ENCODE data around the gene ANKS6. TPM values are rescaled to one million over a fixed set of nuclear protein-coding genes. Genes with fewer than 3 reads are reported as not detected.

ANKS6 gene
- total and polyA plus RNA-seq, 2 of the 4 experiments (the other 2 are of a cell fraction): 9.0 to 23.6 TPM

DNA sequence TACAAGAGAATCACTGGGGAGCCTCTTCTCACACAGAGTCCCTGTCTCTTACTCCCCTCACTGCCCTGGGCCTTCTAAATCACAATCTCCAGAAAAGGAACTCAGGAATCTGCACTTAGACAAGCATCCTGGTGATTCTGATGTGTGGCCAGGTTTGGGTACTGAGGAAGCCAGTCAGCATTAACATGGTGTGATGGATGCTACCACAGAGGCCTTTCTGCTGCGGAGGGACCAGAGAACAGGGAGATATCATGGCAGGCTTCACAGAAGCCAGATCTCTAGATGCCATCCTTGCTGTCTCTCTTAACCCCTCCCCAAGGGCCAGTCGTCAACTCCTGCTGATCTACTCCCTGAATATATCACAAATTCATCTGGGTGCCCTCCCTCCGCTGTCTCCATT lies 1.6 kb downstream of the ANKS6 start:
- H3K9ac ChIP-seq (ENCODE audit: low read depth, low read length): no peak overlapping the region
- H3K79me1 ChIP-seq (ENCODE audit: low read depth in 1 of 2, low read length in 2 of 2): peaks cover 30 to 45% of the 10 kb centered on the region in 2 experiments
- no peak overlapping the region; the same call in 1 of the 2 replicates for H3K23ac ChIP-seq (ENCODE audit: low read depth, low read length)
- H2BK5ac ChIP-seq (ENCODE audit: low read depth, low read length, poor library complexity, severe bottlenecking): no peak overlapping the region
- peak overlapping the region; percentile 97 for H3K4me2 ChIP-seq (ENCODE audit: low read depth, low read length)
- H4K20me1 ChIP-seq (ENCODE audit: insufficient read depth, low read length): peaks cover 16% of the 10 kb centered on the region
- H3K4me3 ChIP-seq (ENCODE audit: insufficient read depth, low read depth, low read length): no peak overlapping the region
- no peak overlapping the region for H2AK9ac ChIP-seq (replicated peaks; ENCODE audit: low read depth, low read length, poor library complexity)
- DNase-seq: no peak
- H2BK15ac ChIP-seq (ENCODE audit: low read depth, low read length): no peak overlapping the region
- no peak overlapping the region for H3K27ac ChIP-seq (ENCODE audit: insufficient read depth, low read length)
- H4K91ac ChIP-seq (ENCODE audit: insufficient read depth, low read depth, low read length): no peak overlapping the region
- no peaks in the 10 kb centered on the region for H3K27me3 ChIP-seq (ENCODE audit: control insufficient read depth, insufficient read depth, low read length)
- dilution Hi-C loops (cut with HindIII; ENCODE audit: low sequenced_read_pairs, unreplicated experiment) (no loop called here), in situ Hi-C loops (cut with MboI; ENCODE audit: low sequenced_read_pairs) (no loop called here), intact Hi-C loops (cut with micrococcal nuclease) (loop anchor here (5.0 kb wide), 2 partner anchors 478 to 588 kb away; no protein-coding TSS in a partner anchor)
- TF ChIP-seq CEBPB (IDR thresholded peaks at IDR 0.05; ENCODE audit: low read depth, low read length) (no peak), POLR2A (IDR thresholded peaks at IDR 0.05; ENCODE audit: low read depth, low read length) (no peak), BHLHE40 (IDR thresholded peaks at IDR 0.05; ENCODE audit: low read depth, low read length) (no peak)
- H2AFZ ChIP-seq (replicated peaks; ENCODE audit: low read length, poor library complexity): no peak overlapping the region
- no peak overlapping the region for H2BK20ac ChIP-seq (ENCODE audit: low read depth, low read length)
- 0 out of 2 replicates have a peak overlapping the region, but pooled peaks have one; percentile 65 for H3K14ac ChIP-seq (replicated peaks; ENCODE audit: low read depth, low read length)
- H3K4ac ChIP-seq (ENCODE audit: low read depth, low read length): no peak overlapping the region
- no peak overlapping the region for H4K5ac ChIP-seq (ENCODE audit: low read depth, low read length)
- no peak overlapping the region for H2BK120ac ChIP-seq (ENCODE audit: low read depth, low read length)
- H3K36me3 ChIP-seq (ENCODE audit: control insufficient read depth, insufficient read depth, low read length): peaks cover 3% of the 10 kb centered on the region
- peaks cover 29% of the 10 kb centered on the region for H3K9me1 ChIP-seq (ENCODE audit: insufficient read depth, low read length)
- ChIA-PET POLR2A (ENCODE audit: unreplicated experiment) (no interaction called here), CTCF (no interaction called here)
- no peak overlapping the region for H2AK5ac ChIP-seq (ENCODE audit: low read depth, low read length)
- 100% methylated on average over 1 of the region's 3 CpGs; no CpG with 5 or more reads in 1 of the 2 experiments for WGBS, 2 experiments (ENCODE audit: extremely low coverage in 2 of 2, insufficient read length in 1 of 2)
- BruUV-seq (replicated peaks): no TSS peak
- no peak for ATAC-seq (ENCODE audit: low read depth)
- H3K4me1 ChIP-seq (ENCODE audit: control insufficient read depth, insufficient read depth, low read length): peaks cover 9% of the 10 kb centered on the region
- H3K9me3 ChIP-seq (ENCODE audit: control insufficient read depth, insufficient read depth, low read length): no peaks in the 10 kb centered on the region; the same call in 1 of the 2 replicates
- no peak overlapping the region for H4K8ac ChIP-seq (ENCODE audit: low read depth in 2 of 2, low read length in 2 of 2)
- H3K56ac ChIP-seq (ENCODE audit: extremely low read depth, insufficient read depth, low read length): no peak overlapping the region
- no peak overlapping the region for H3K18ac ChIP-seq (ENCODE audit: low read depth, low read length)

Measured in IMR-90 (cell line).